Thoracic aorta (tissue), 2 donors: ENCODE data around the gene CHCHD6. TPM values are rescaled to one million over a fixed set of nuclear protein-coding genes. Genes with fewer than 3 reads are reported as not detected.
A peak's percentile ranks its signal among the peaks of the same experiment; 100 is the strongest.

Experiments used
- ATAC-seq: fragments of 150-250 bp; one replicate; pipeline ENCODE4 v1.8.0; 2017; ENCODE audit warnings: low read depth; ENCODE audit not compliant: insufficient number of reproducible peaks, low FRiP score
- DNase-seq: peaks from one replicate; pipeline ENCODE4 v3.0.0-alpha.2; 2020; ENCODE audit warnings: low spot score
- H3K27ac ChIP-seq, 2 donors: fragments of 200-600 bp; sonication (generic); 1 replicate in 1 of 2; 2 replicates in 1 of 2; pipeline ENCODE4 v1.5.1; 2016; ENCODE audit warnings: mild to moderate bottlenecking in 2 of 2, moderate library complexity in 2 of 2
- H3K27me3 ChIP-seq: fragments of 200-600 bp; sonication (generic); replicated peaks from 2 replicates; pipeline ENCODE4 v1.6.0; 2016; ENCODE audit warnings: mild to moderate bottlenecking; ENCODE audit not compliant: insufficient read depth
- H3K36me3 ChIP-seq: fragments of 200-600 bp; sonication (generic); one replicate; pipeline ENCODE4 v1.5.1; 2016
- H3K4me1 ChIP-seq, 2 donors: fragments of 200-600 bp; sonication (generic); 1 replicate in 1 of 2; 2 replicates in 1 of 2; pipeline versions ENCODE4 v1.5.1 to v1.6.0; 2016; ENCODE audit warnings: low read depth in 2 of 2, mild to moderate bottlenecking in 1 of 2; ENCODE audit not compliant: control insufficient read depth in 1 of 2
- H3K4me3 ChIP-seq: fragments of 200-600 bp; sonication (generic); 2 replicates; pipeline ENCODE4 v1.5.1; 2016; ENCODE audit warnings: mild to moderate bottlenecking
- H3K9me3 ChIP-seq: fragments of 200-600 bp; sonication (generic); 2 replicates; pipeline ENCODE4 v1.5.1; 2016
- CTCF ChIP-seq: fragments of 200-600 bp; sonication (generic); IDR thresholded peaks from one replicate; pipeline ENCODE4 v1.5.1; 2019; ENCODE audit warnings: antibody characterized with exemption
- total RNA-seq, 2 donors: library from RNA; depleted of rRNA; stranded (reverse); fragments of >200 nt; gene quantifications; one replicate each; pipeline versions ENCODE4 v1.1.0 to v1.2.3, GENCODE V29; 2016

Gene CHCHD6
- total RNA-seq, 2 donors from 2014 or later = 12.5 to 17.1 TPM

- DNase-seq (no peak), ATAC-seq (no peak)
- Histone ChIP-seq H3K27ac (no peak overlapping the region), H3K36me3 (no peaks in the 10 kb centered on the region), H3K27me3 (no peaks in the 10 kb centered on the region), H3K9me3 (no peaks in the 10 kb centered on the region), H3K4me3 (no peak overlapping the region), H3K4me1 (peaks cover 7 to 17% of the 10 kb centered on the region in 2 donors)
- TF ChIP-seq CTCF = no peak
These were observed 10.1 kb upstream of the CHCHD6 start for GRCh38 chr3:126693921-126694320.

- no peaks in the 10 kb centered on the region for H3K36me3 ChIP-seq
- peaks cover 7 to 17% of the 10 kb centered on the region in 2 donors for H3K4me1 ChIP-seq
- no peak for ATAC-seq
- TF ChIP-seq CTCF = no peak
- no peaks in the 10 kb centered on the region for H3K9me3 ChIP-seq
- peak overlapping the region in 1 of 2 donors; percentile 22 for H3K27ac ChIP-seq
- no peaks in the 10 kb centered on the region for H3K27me3 ChIP-seq
- no peak overlapping the region for H3K4me3 ChIP-seq
- DNase-seq = no peak
These were observed 7.3 kb upstream of the CHCHD6 start for GRCh38 chr3:126696701-126697267.

GRCh38 chr3:126699011-126699410, 5.0 kb upstream of the CHCHD6 start:
- no peak for TF ChIP-seq CTCF
- Histone ChIP-seq H3K4me3 (no peak overlapping the region), H3K9me3 (no peaks in the 10 kb centered on the region), H3K27ac (no peak overlapping the region), H3K27me3 (no peaks in the 10 kb centered on the region), H3K36me3 (no peaks in the 10 kb centered on the region), H3K4me1 (peaks cover 11 to 19% of the 10 kb centered on the region in 2 donors)
- DNase-seq (no peak), ATAC-seq (no peak)

- TF ChIP-seq CTCF = no peak
- peaks cover 8 to 21% of the 10 kb centered on the region in 2 donors for H3K4me1 ChIP-seq
- H3K27ac ChIP-seq = no peak overlapping the region
- H3K9me3 ChIP-seq = no peaks in the 10 kb centered on the region
- no peaks in the 10 kb centered on the region for H3K36me3 ChIP-seq
- DNase-seq (no peak), ATAC-seq (no peak)
- H3K4me3 ChIP-seq = peak overlapping the region; percentile 82
- no peaks in the 10 kb centered on the region for H3K27me3 ChIP-seq
These were observed 614 bp downstream of the CHCHD6 start for GRCh38 chr3:126704494-126705214.

GRCh38 chr3:126706631-126707030, 2.6 kb downstream of the CHCHD6 start:
- no peak for ATAC-seq
- H3K4me3 ChIP-seq = no peak overlapping the region
- H3K27ac ChIP-seq = no peak overlapping the region
- no peaks in the 10 kb centered on the region for H3K36me3 ChIP-seq
- H3K4me1 ChIP-seq = peaks cover 8 to 21% of the 10 kb centered on the region in 2 donors
- TF ChIP-seq CTCF = no peak
- no peaks in the 10 kb centered on the region for H3K9me3 ChIP-seq
- no peak for DNase-seq
- H3K27me3 ChIP-seq = no peaks in the 10 kb centered on the region
